Choroid plexus epithelial cell (primary cell): ENCODE measurements around the gene SLC7A8.
A peak's percentile ranks its signal among the peaks of the same experiment; 100 is the strongest.

ENCODE experiments used
- DNase-seq: peaks from one replicate; pipeline ENCODE4 v3.0.0-alpha.2; 2010; ENCODE audit warnings: low read depth
- H3K4me3 ChIP-seq: 2 replicates; pipeline ENCODE4 v1.5.1; 2011; ENCODE audit warnings: low read depth, mild to moderate bottlenecking, control low read depth, low read length, moderate library complexity
- TF ChIP-seq, protein P1 (sequence below): conservative IDR thresholded peaks from 2 replicates; pipeline ENCODE4 v1.5.1; 2011; ENCODE audit warnings: low read depth, mild to moderate bottlenecking, control low read depth, inconsistent platforms, low read length, moderate library complexity

Gene SLC7A8

DNA sequence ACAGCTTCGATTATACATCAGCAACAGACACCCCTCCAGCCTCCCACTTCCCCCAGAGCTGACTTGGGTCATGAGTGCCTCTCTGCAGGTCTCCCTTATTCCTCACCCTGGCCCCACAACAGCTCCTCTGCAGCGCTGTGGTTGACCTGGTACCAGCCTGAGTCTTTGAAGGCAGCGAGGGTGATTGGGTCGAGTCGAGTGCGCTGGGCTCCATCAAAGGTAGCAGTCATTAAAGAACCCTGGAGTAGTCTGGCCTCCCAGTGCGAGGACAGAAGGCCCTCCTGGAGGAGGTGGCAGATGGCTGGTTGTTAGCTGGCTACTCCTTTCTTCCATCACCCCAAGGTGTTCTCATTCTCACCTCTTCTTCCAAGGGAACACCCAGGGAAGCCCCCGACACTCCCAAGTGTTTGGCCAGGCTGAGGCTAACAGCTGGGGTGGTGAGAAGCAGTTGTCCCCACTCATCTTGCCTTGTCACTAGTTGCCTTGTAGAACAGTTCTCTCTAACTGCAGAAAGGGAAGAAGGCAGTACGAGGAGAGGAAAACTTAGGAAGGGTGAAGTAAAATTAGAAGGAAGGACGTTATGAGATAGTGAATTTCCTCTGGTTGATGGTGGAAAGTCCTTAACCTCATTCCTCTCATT lies 81.4 kb downstream of the SLC7A8 start:
- no peak for DNase-seq
- no peak overlapping the region for H3K4me3 ChIP-seq
- TF ChIP-seq, protein P1, sequence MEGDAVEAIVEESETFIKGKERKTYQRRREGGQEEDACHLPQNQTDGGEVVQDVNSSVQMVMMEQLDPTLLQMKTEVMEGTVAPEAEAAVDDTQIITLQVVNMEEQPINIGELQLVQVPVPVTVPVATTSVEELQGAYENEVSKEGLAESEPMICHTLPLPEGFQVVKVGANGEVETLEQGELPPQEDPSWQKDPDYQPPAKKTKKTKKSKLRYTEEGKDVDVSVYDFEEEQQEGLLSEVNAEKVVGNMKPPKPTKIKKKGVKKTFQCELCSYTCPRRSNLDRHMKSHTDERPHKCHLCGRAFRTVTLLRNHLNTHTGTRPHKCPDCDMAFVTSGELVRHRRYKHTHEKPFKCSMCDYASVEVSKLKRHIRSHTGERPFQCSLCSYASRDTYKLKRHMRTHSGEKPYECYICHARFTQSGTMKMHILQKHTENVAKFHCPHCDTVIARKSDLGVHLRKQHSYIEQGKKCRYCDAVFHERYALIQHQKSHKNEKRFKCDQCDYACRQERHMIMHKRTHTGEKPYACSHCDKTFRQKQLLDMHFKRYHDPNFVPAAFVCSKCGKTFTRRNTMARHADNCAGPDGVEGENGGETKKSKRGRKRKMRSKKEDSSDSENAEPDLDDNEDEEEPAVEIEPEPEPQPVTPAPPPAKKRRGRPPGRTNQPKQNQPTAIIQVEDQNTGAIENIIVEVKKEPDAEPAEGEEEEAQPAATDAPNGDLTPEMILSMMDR = no peak

DNA sequence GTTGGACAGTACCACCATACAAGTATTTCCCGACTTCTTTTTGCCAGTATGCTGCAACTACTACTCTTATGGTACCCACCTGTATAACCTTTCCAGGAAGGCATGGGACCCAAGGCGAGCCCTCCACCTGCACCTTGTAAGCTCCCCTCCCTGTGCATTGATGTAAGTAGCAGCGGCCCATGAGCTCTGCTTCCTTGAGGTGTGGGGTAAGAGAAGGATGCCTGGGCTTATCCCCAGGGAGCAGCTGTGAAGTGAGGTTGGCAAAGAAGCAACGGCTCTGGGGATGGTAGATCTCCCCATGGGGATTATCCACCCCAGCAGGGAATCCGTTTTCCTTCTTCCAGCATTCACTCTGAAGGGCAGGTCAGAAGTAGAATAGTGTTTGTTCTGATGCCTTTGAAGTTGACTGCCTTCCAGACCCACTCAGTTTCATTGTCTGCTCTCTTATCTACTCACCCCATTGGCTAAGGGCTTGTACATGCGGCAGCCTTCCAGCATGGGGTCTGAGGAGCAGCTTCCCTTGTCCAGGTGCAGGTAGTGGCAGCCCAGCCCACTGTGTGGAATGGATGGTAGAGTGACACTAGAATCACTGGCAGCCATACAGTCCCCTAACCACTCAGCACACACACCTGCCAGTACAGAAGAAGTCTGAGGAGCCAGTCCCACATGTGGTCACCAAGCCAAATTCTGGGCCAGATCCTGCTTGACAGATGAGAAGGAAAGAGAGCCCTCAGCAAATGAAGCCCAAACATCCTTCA lies 82.1 kb downstream of the SLC7A8 start:
- TF ChIP-seq, protein P1 = no peak
- no peak for DNase-seq
- no peak overlapping the region for H3K4me3 ChIP-seq

DNA sequence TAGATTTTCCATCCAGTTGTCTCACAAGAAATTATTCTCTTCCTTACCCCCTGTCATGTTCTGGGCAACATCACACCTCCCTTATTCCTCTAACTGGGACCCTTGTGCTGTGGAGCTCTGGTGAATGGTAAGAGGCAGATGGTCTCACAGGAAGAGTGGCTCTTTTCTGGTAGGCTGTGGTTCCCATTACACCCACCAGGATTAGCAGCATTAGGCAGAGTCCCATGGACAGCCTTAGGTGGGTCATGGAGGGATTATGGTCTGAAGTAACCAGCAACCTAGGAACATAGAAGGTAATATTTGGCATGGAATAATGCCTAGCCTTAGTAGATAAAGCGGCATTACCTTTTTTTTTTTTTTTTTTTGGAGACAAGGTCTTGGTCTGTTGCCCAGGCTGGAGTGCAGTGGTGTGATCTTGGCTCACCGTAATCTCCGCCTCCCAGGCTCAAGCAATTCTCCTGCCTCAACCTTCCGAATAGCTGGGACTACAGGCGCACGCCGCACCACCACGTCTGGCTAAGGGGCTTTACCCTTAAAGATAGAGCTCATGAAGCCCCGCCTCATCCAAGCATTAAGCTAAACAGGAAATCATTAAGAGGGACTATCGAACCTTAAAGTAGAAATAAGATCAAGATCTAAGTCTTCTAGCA lies 84.1 kb downstream of the SLC7A8 start:
- DNase-seq = no peak
- H3K4me3 ChIP-seq = no peak overlapping the region
- TF ChIP-seq, protein P1 = peak; percentile 14

DNA sequence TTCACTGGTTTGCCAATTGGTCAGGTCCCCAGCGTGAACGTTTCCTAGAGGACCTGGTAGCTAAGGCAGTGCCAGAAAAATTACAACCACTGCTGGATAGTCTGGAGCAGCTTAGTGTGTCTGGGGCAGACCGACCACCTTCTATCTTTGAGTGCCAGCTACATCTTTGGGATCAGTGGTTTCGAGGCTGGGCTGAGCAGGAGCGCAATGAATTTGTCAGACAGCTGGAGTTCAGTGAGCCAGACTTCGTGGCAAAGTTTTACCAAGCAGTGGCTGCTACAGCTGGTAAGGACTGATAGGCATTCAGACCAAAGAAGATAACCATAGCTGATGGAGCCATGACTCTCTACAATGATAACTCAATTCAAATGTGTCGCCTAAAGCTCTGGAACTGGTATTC lies 85.7 kb downstream of the SLC7A8 start:
- TF ChIP-seq, protein P1 = no peak
- H3K4me3 ChIP-seq = no peak overlapping the region
- DNase-seq = no peak

DNA sequence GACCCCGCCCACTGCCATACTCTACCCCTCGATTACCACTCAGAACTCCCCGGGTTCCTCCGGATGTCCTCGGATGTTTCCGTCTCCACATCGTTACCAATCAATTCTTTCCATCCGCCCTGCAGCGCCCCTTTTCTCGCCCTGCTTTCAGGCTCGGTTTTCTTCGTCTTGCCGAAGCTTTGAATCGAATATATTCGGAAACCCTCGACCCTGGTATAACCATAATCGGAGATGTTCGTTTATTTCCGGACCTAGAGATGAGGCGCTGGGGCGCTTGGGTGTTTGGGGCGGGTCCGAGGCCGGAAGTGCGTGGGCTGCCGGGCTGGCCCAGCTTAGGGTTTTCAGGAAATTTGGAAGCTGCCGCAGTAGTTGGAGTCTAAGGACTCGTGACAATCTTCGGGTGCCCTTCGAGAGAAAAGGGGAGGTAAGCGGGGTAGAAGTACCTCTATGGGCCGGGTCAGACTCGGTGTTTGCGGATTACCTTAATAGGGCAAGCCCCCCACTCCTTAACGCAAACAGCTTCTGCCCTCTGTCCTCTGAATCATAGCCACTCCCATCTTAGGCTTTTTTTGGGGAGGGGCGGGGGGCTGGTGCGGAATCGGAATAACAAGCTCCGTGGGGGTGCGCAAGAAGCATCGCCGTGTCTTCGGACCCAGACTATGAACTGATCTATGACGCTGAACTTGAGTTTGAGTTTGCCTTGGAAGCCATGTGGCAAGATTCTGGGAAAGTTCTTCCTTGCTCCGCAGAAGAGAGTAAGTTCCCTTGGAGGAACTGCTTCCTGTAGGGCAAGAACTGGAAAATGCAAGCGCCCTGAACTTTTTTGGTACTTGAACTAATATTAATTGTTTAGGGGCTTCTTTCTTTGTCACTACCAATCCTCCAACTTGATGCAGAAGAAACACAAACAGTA lies 88.0 kb downstream of the SLC7A8 start, which contains the start of gene C14orf119:
TSS of gene C14orf119 (plus strand) at position 310 of the 913 bp plus-strand sequence. CDS start 2,154 bp downstream, outside the sequence.
- peak within 1 kb of the TSS; percentile 99 for H3K4me3 ChIP-seq
- TF ChIP-seq, protein P1 = no peak
- DNase-seq = peak; percentile 100

DNA sequence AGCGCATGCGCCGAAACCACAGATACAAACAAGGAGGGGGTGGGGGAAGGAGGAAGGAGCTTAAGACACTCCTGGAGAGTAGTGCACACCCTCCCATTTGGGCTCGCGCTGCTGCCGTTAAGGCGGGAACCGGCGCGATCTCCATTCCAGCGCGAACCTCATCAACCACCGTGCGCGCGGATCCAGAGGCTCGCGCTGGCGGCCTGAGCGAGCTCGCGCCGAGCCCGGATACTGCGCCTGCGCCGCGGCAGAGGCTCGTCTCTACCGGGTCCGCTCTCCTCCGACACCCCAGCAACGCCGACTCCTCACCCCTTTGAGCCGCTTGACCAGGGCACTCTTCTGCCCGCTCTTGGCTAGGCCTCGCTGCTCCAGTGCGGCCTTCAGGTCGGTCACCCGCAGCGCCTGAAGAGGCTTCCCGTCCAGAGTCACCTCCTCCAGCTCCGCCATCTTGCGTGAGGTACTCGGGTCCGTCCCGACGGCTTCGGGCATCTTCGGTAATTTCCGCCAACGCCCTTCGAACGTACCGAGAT lies 88.7 kb downstream of the SLC7A8 start, which contains the start of gene ACIN1:
TSS of gene ACIN1 (minus strand) at position 471 of the 530 bp plus-strand sequence. CDS start at position 447, 24 bp downstream.
- peak; percentile 93 for DNase-seq
- TF ChIP-seq, protein P1 = no peak
- peak within 1 kb of the TSS; percentile 99 for H3K4me3 ChIP-seq
